CD4-positive, alpha-beta memory T cell (primary cell): ENCODE data around the gene SLC16A5. TPM values are rescaled to one million over a fixed set of nuclear protein-coding genes. Genes with fewer than 3 reads are reported as not detected.
"Not testable (repeated sequence)": the region's sequence is repeated elsewhere in the genome, so short reads cannot be mapped to it uniquely, and the experiment has no call there.

Experiments
- CTCF ChIA-PET: fragments of 350-600 bp; sonication (Branson Sonifier 250); formaldehyde crosslinking; loops from one replicate; lab custom pipeline; 2021; ENCODE audit warnings: inconsistent platforms; ENCODE audit not compliant: partially characterized antibody; lab: Charles Lee
- POLR2A ChIA-PET: fragments of 350-600 bp; sonication (Branson Sonifier 250); formaldehyde crosslinking; loops from one replicate; lab custom pipeline; 2021; ENCODE audit not compliant: partially characterized antibody; lab: Charles Lee
- DNase-seq, 5 donors: peaks; one replicate each; pipeline versions ENCODE4 v3.0.0 to v3.0.0-alpha.2; 2020 to 2022; ENCODE audit warnings: mixed read lengths in 1 of 5
- H3K27ac ChIP-seq: one replicate; pipeline ENCODE4 v1.7.0; 2013; ENCODE audit warnings: low read depth, low read length
- H3K27me3 ChIP-seq: 2 replicates; pipeline ENCODE4 v1.7.0; 2013; ENCODE audit warnings: mild to moderate bottlenecking, low read length, moderate library complexity; ENCODE audit not compliant: insufficient read depth
- H3K36me3 ChIP-seq: 2 replicates; pipeline ENCODE4 v1.7.0; 2013; ENCODE audit warnings: mild to moderate bottlenecking, low read length, moderate library complexity; ENCODE audit not compliant: insufficient read depth
- H3K4me1 ChIP-seq: 2 replicates; pipeline ENCODE4 v1.7.0; 2013; ENCODE audit warnings: mild to moderate bottlenecking, low read length, moderate library complexity; ENCODE audit not compliant: insufficient read depth
- H3K4me3 ChIP-seq, 2 donors: one replicate each; pipeline ENCODE4 v1.7.0; 2013; ENCODE audit warnings: low read length in 2 of 2, mild to moderate bottlenecking in 1 of 2
- H3K9me3 ChIP-seq, 2 donors: one replicate each; pipeline ENCODE4 v1.7.0; 2013; ENCODE audit warnings: low read length in 2 of 2, control low read depth in 1 of 2; ENCODE audit not compliant: control insufficient read depth in 1 of 2
- H3K27ac Mint-ChIP-seq, 7 donors: one replicate each; pipeline ENCODE4 v1.8.0; 2020 to 2021; ENCODE audit warnings: mixed read lengths in 7 of 7, mild to moderate bottlenecking in 6 of 7, inconsistent platforms in 3 of 7, moderate library complexity in 3 of 7
- H3K27me3 Mint-ChIP-seq, 2 donors: one replicate each; pipeline ENCODE4 v1.8.0; 2020 to 2021; ENCODE audit warnings: mixed read lengths in 2 of 2
- H3K36me3 Mint-ChIP-seq, 2 donors: one replicate each; pipeline ENCODE4 v1.8.0; 2020 to 2021; ENCODE audit warnings: mixed read lengths in 2 of 2, inconsistent platforms in 1 of 2, mild to moderate bottlenecking in 1 of 2
- H3K4me1 Mint-ChIP-seq, 4 donors: one replicate each; pipeline ENCODE4 v1.8.0; 2020 to 2021; ENCODE audit warnings: mixed read lengths in 4 of 4, mild to moderate bottlenecking in 1 of 4
- H3K4me3 Mint-ChIP-seq, 8 donors: one replicate each; pipeline ENCODE4 v1.8.0; 2020 to 2021; ENCODE audit warnings: mixed read lengths in 8 of 8, mild to moderate bottlenecking in 7 of 8, moderate library complexity in 6 of 8, inconsistent platforms in 3 of 8
- H3K9me3 Mint-ChIP-seq, 8 donors: one replicate each; pipeline ENCODE4 v1.8.0; 2020 to 2021; ENCODE audit warnings: mixed read lengths in 8 of 8, mild to moderate bottlenecking in 5 of 8, inconsistent platforms in 3 of 8, moderate library complexity in 1 of 8
- intact Hi-C: fragments of 100-400 bp; cut with micrococcal nuclease; formaldehyde crosslinking; loops from one replicate; pipeline ENCODE4 v1.15.1; 2023
- polyA plus RNA-seq, 2 donors: library from polyadenylated mRNA; unstranded; fragments of 300-500 nt; fragmentation: Illumina TruSeq; gene quantifications; one replicate each; pipeline ENCODE4 v1.2.3, GENCODE V29; 2021
- total RNA-seq, 2 experiments: library from RNA; stranded (reverse); gene quantifications; one replicate each; pipeline ENCODE4 v1.2.3, GENCODE V29; 2021

Gene SLC16A5
- total and polyA plus RNA-seq, 4 experiments from 2014 or later, result 2.9 to 13.9 (median 8.1) TPM

- POLR2A ChIA-PET, result interaction anchor here (4.3 kb wide), 1 partner anchor 17 kb away, joined by 13 read pairs; the partner anchor contains the start of gene ARMC7
- Histone ChIP-seq H3K9me3 (no peaks in the 10 kb centered on the region), H3K4me3 (no peak overlapping the region), H3K27me3 (no peaks in the 10 kb centered on the region), H3K36me3 (peaks cover 5% of the 10 kb centered on the region), H3K27ac (no peak overlapping the region), H3K4me1 (peaks cover 42% of the 10 kb centered on the region)
- CTCF ChIA-PET, result interaction anchor here (0.6 to 5.4 kb wide), 4 partner anchors 10 to 77 kb away, joined by 3 to 56 read pairs (median 4); partner anchors contain the start of gene ARMC7
- Mint-ChIP-seq H3K27me3 (no peaks in the 10 kb centered on the region), H3K36me3 (peaks cover 4 to 10% of the 10 kb centered on the region in 2 donors), H3K9me3 (no peaks in the 10 kb centered on the region), H3K27ac (peak overlapping the region in 1 of 7 donors; percentile 81), H3K4me3 (no peak overlapping the region), H3K4me1 (peaks cover 25 to 44% (median 32%) of the 10 kb centered on the region in 4 donors)
- intact Hi-C loops, result no loop called here
- no peak for DNase-seq
Observed at GRCh38 chr17:75126954-75127353, 39.2 kb downstream of the SLC16A5 start.

- H3K27me3 Mint-ChIP-seq, H3K4me3 ChIP-seq, H3K9me3 ChIP-seq, DNase-seq, H3K27me3 ChIP-seq, H3K36me3 ChIP-seq, intact Hi-C loops, H3K9me3 Mint-ChIP-seq, H3K27ac ChIP-seq: not testable (repeated sequence)
- H3K4me1 Mint-ChIP-seq, result peaks cover 27 to 50% (median 36%) of the 10 kb centered on the region in 4 donors
- H3K36me3 Mint-ChIP-seq, result peaks cover 4 to 10% of the 10 kb centered on the region in 2 donors
- peak overlapping the region in 1 of 7 donors; percentile 59 for H3K27ac Mint-ChIP-seq
- peak overlapping the region in 1 of 8 donors; percentile 52 for H3K4me3 Mint-ChIP-seq
- POLR2A ChIA-PET, result interaction anchor here (6.9 kb wide), 1 partner anchor 14 kb away, joined by 97 read pairs; the partner anchor contains the start of gene ARMC7
- H3K4me1 ChIP-seq, result peaks cover 43% of the 10 kb centered on the region
- CTCF ChIA-PET, result interaction anchor here (0.8 to 5.4 kb wide), 3 partner anchors 14 to 74 kb away, joined by 3 to 56 read pairs (median 3); no protein-coding TSS in a partner anchor
Observed at GRCh38 chr17:75127936-75128335, 40.2 kb downstream of the SLC16A5 start.

- H3K27me3 ChIP-seq, result no peaks in the 10 kb centered on the region
- DNase-seq, result no peak
- Mint-ChIP-seq H3K9me3 (no peaks in the 10 kb centered on the region), H3K27me3 (no peaks in the 10 kb centered on the region), H3K4me1 (peaks cover 26 to 45% (median 33%) of the 10 kb centered on the region in 4 donors), H3K27ac (no peak overlapping the region), H3K4me3 (peak overlapping the region in 1 of 8 donors; percentile 34), H3K36me3 (peaks cover 3 to 9% of the 10 kb centered on the region in 2 donors)
- no peak overlapping the region for H3K27ac ChIP-seq
- peaks cover 5% of the 10 kb centered on the region for H3K36me3 ChIP-seq
- ChIA-PET CTCF (interaction anchor here (1.0 to 5.8 kb wide), 3 partner anchors 15 to 73 kb away, joined by 3 to 127 read pairs (median 56); partner anchors contain the start of gene ARMC7), POLR2A (interaction anchor here (1.4 to 6.9 kb wide), 2 partner anchors 15 to 26 kb away, joined by 4 to 97 read pairs; partner anchors contain the start of genes ARMC7 and JPT1)
- H3K4me1 ChIP-seq, result peaks cover 41% of the 10 kb centered on the region
- no peak overlapping the region for H3K4me3 ChIP-seq
- intact Hi-C loops, result no loop called here
- H3K9me3 ChIP-seq, result no peaks in the 10 kb centered on the region
Observed at GRCh38 chr17:75128694-75129505, 41.1 kb downstream of the SLC16A5 start.

- Mint-ChIP-seq H3K4me3 (peak overlapping the region in 5 of 8 donors; percentile 34 to 62 (median 55)), H3K36me3 (peaks cover 0 to 8% of the 10 kb centered on the region in 2 donors), H3K9me3 (no peaks in the 10 kb centered on the region), H3K4me1 (peaks cover 20 to 38% (median 26%) of the 10 kb centered on the region in 4 donors), H3K27me3 (no peaks in the 10 kb centered on the region), H3K27ac (peak overlapping the region in 1 of 7 donors; percentile 19)
- POLR2A ChIA-PET, result interaction anchor here (1.4 to 6.9 kb wide), 3 partner anchors 15 to 117 kb away, joined by 4 to 97 read pairs (median 10); partner anchors contain the start of genes ARMC7, JPT1 and MRPL58
- no peak overlapping the region for H3K4me3 ChIP-seq
- H3K27me3 ChIP-seq, result no peaks in the 10 kb centered on the region
- no peaks in the 10 kb centered on the region for H3K9me3 ChIP-seq
- H3K36me3 ChIP-seq, result peaks cover 5% of the 10 kb centered on the region
- intact Hi-C loops, result no loop called here
- H3K4me1 ChIP-seq, result peaks cover 35% of the 10 kb centered on the region
- no peak overlapping the region for H3K27ac ChIP-seq
- CTCF ChIA-PET, result interaction anchor here (3.0 to 5.8 kb wide), 3 partner anchors 8 to 167 kb away, joined by 24 to 127 read pairs (median 32); partner anchors contain the start of gene ARMC7
- DNase-seq, result no peak
Observed at GRCh38 chr17:75129576-75129975, 41.8 kb downstream of the SLC16A5 start.

GRCh38 chr17:75130059-75130631 lies 42.4 kb downstream of the SLC16A5 start:
- Mint-ChIP-seq H3K27ac (peak overlapping the region; percentile 81 to 92 (median 88)), H3K36me3 (peaks cover 0 to 11% of the 10 kb centered on the region in 2 donors), H3K4me3 (peak overlapping the region in 5 of 8 donors; percentile 55 to 91 (median 90)), H3K27me3 (no peaks in the 10 kb centered on the region), H3K9me3 (no peaks in the 10 kb centered on the region), H3K4me1 (peaks cover 16 to 32% (median 21%) of the 10 kb centered on the region in 4 donors)
- peaks cover 29% of the 10 kb centered on the region for H3K4me1 ChIP-seq
- CTCF ChIA-PET, result interaction anchor here (0.6 to 5.8 kb wide), 11 partner anchors 9 to 168 kb away, joined by 3 to 127 read pairs (median 8); partner anchors contain the start of genes ARMC7 and MRPL58
- no peak for DNase-seq
- H3K27ac ChIP-seq, result peak overlapping the region; percentile 80
- H3K4me3 ChIP-seq, result peak overlapping the region in 1 of 2 donors; percentile 19
- intact Hi-C loops, result loop anchor here (1.0 to 5.0 kb wide), 4 partner anchors 23 to 169 kb away; partner anchors contain the start of gene NUP85
- POLR2A ChIA-PET, result interaction anchor here (0.9 to 6.9 kb wide), 7 partner anchors 16 to 159 kb away, joined by 3 to 97 read pairs (median 4); partner anchors contain the start of genes ARMC7, JPT1, MRPL58 and SLC25A19
- H3K27me3 ChIP-seq, result no peaks in the 10 kb centered on the region
- H3K9me3 ChIP-seq, result no peaks in the 10 kb centered on the region
- H3K36me3 ChIP-seq, result peaks cover 5% of the 10 kb centered on the region

GRCh38 chr17:75130632-75131277 lies 43.0 kb downstream of the SLC16A5 start:
- Mint-ChIP-seq H3K36me3 (peaks cover 0 to 13% of the 10 kb centered on the region in 2 donors), H3K4me3 (peak overlapping the region; percentile 87 to 91 (median 90)), H3K4me1 (peaks cover 13 to 26% (median 18%) of the 10 kb centered on the region in 4 donors), H3K27ac (peak overlapping the region; percentile 81 to 92 (median 88)), H3K27me3 (no peaks in the 10 kb centered on the region), H3K9me3 (no peaks in the 10 kb centered on the region)
- peaks cover 23% of the 10 kb centered on the region for H3K4me1 ChIP-seq
- peak overlapping the region; percentile 61 to 74 for H3K4me3 ChIP-seq
- peak in 4 of 5 donors; percentile 34 to 59 (median 42) for DNase-seq
- H3K27me3 ChIP-seq, result no peaks in the 10 kb centered on the region
- POLR2A ChIA-PET, result interaction anchor here (0.9 to 6.9 kb wide), 17 partner anchors 10 to 275 kb away, joined by 3 to 97 read pairs (median 6); partner anchors contain the start of genes ARMC7, GGA3, GRB2 and JPT1
- peaks cover 5% of the 10 kb centered on the region for H3K36me3 ChIP-seq
- intact Hi-C loops, result loop anchor here (1.0 to 5.0 kb wide), 7 partner anchors 16 to 169 kb away; partner anchors contain the start of genes ARMC7 and NUP85
- peak overlapping the region; percentile 80 for H3K27ac ChIP-seq
- CTCF ChIA-PET, result interaction anchor here (0.6 to 5.8 kb wide), 19 partner anchors 8 to 168 kb away, joined by 3 to 127 read pairs (median 5); partner anchors contain the start of genes ARMC7, JPT1 and MRPL58
- no peaks in the 10 kb centered on the region for H3K9me3 ChIP-seq
